Measurements from ENCODE around the gene GSTM4. TPM values are rescaled to one million over a fixed set of nuclear protein-coding genes. Genes with fewer than 3 reads are reported as not detected.

Gene GSTM4
- total and polyA plus RNA-seq, 9 of the 15 experiments (the other 6 are each of a cell fraction or from before 2014, with no cell fraction given) = 18.8 to 53.4 (median 38.8) TPM

- no peak overlapping the region for H3K27ac ChIP-seq (ENCODE audit: extremely low read depth, low read depth, low read length)
- peaks cover 55% of the 10 kb centered on the region for H3K79me2 ChIP-seq (ENCODE audit: control insufficient read depth, insufficient read depth, low read length)
- TF ChIP-seq ERF (CRISPR knock-in tag; IDR thresholded peaks at IDR 0.05) = no peak
- no peak for TF ChIP-seq ZC3H11A (IDR thresholded peaks at IDR 0.05; ENCODE audit: low read depth, low read length)
- TF ChIP-seq POLR2G (IDR thresholded peaks at IDR 0.05; ENCODE audit: low read depth, low read length) = no peak
- TF ChIP-seq, protein P1, sequence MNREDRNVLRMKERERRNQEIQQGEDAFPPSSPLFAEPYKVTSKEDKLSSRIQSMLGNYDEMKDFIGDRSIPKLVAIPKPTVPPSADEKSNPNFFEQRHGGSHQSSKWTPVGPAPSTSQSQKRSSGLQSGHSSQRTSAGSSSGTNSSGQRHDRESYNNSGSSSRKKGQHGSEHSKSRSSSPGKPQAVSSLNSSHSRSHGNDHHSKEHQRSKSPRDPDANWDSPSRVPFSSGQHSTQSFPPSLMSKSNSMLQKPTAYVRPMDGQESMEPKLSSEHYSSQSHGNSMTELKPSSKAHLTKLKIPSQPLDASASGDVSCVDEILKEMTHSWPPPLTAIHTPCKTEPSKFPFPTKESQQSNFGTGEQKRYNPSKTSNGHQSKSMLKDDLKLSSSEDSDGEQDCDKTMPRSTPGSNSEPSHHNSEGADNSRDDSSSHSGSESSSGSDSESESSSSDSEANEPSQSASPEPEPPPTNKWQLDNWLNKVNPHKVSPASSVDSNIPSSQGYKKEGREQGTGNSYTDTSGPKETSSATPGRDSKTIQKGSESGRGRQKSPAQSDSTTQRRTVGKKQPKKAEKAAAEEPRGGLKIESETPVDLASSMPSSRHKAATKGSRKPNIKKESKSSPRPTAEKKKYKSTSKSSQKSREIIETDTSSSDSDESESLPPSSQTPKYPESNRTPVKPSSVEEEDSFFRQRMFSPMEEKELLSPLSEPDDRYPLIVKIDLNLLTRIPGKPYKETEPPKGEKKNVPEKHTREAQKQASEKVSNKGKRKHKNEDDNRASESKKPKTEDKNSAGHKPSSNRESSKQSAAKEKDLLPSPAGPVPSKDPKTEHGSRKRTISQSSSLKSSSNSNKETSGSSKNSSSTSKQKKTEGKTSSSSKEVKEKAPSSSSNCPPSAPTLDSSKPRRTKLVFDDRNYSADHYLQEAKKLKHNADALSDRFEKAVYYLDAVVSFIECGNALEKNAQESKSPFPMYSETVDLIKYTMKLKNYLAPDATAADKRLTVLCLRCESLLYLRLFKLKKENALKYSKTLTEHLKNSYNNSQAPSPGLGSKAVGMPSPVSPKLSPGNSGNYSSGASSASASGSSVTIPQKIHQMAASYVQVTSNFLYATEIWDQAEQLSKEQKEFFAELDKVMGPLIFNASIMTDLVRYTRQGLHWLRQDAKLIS (CRISPR knock-in tag; IDR thresholded peaks at IDR 0.05) = no peak
- TF ChIP-seq HNRNPLL (IDR thresholded peaks at IDR 0.05; ENCODE audit: low read depth, low read length, poor library complexity, severe bottlenecking) = peak; percentile 7
- no peak for TF ChIP-seq NEUROD1 (IDR thresholded peaks at IDR 0.05; ENCODE audit: borderline replicate concordance, low read depth, low read length, partially characterized antibody)
- no peak for TF ChIP-seq FIP1L1 (IDR thresholded peaks at IDR 0.05; ENCODE audit: low read depth, low read length, poor library complexity, severe bottlenecking)
- TF ChIP-seq PURB (CRISPR knock-in tag; IDR thresholded peaks at IDR 0.05; ENCODE audit: low read depth) = no peak
- peak; percentile 67 for TF ChIP-seq TCF3 (CRISPR knock-in tag; IDR thresholded peaks at IDR 0.05)
- TF ChIP-seq, protein P2, sequence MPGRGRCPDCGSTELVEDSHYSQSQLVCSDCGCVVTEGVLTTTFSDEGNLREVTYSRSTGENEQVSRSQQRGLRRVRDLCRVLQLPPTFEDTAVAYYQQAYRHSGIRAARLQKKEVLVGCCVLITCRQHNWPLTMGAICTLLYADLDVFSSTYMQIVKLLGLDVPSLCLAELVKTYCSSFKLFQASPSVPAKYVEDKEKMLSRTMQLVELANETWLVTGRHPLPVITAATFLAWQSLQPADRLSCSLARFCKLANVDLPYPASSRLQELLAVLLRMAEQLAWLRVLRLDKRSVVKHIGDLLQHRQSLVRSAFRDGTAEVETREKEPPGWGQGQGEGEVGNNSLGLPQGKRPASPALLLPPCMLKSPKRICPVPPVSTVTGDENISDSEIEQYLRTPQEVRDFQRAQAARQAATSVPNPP (IDR thresholded peaks at IDR 0.05; ENCODE audit: borderline replicate concordance, insufficient read depth, insufficient read length) = no peak
- no peak for TF ChIP-seq BACH1 (tag; IDR thresholded peaks at IDR 0.05)
- TF ChIP-seq, protein P3, sequence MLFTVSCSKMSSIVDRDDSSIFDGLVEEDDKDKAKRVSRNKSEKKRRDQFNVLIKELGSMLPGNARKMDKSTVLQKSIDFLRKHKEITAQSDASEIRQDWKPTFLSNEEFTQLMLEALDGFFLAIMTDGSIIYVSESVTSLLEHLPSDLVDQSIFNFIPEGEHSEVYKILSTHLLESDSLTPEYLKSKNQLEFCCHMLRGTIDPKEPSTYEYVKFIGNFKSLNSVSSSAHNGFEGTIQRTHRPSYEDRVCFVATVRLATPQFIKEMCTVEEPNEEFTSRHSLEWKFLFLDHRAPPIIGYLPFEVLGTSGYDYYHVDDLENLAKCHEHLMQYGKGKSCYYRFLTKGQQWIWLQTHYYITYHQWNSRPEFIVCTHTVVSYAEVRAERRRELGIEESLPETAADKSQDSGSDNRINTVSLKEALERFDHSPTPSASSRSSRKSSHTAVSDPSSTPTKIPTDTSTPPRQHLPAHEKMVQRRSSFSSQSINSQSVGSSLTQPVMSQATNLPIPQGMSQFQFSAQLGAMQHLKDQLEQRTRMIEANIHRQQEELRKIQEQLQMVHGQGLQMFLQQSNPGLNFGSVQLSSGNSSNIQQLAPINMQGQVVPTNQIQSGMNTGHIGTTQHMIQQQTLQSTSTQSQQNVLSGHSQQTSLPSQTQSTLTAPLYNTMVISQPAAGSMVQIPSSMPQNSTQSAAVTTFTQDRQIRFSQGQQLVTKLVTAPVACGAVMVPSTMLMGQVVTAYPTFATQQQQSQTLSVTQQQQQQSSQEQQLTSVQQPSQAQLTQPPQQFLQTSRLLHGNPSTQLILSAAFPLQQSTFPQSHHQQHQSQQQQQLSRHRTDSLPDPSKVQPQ (CRISPR knock-in tag; IDR thresholded peaks at IDR 0.05; ENCODE audit: borderline replicate concordance) = no peak
- no peak for TF ChIP-seq FOSL1 (tag; conservative IDR thresholded peaks at IDR 0.05)
- TF ChIP-seq RCOR1 (IDR thresholded peaks at IDR 0.05; ENCODE audit: borderline replicate concordance in 1 of 2, low read depth in 2 of 2, low read length in 2 of 2) = no peak
- no TSS peak for BruUV-seq (replicated peaks)
- FAIRE-seq = peak; percentile 49
- ChIA-PET CTCF (ENCODE audit: low intra/inter-chr PET ratio) (no interaction called here), POLR2A (interaction anchor here (1.0 to 1.9 kb wide), 2 partner anchors 13 to 74 kb away, joined by 5 to 6 read pairs; partner anchors contain the start of gene GNAI3)
- H3K4me2 ChIP-seq (ENCODE audit: insufficient read depth, low read length) = peak overlapping the region; percentile 31; the same call in 1 of the 2 replicates
- peaks cover 21% of the 10 kb centered on the region; the same call in 2 of the 3 replicates for H3K36me3 ChIP-seq (ENCODE audit: control insufficient read depth, insufficient read depth, low read length)
- in situ Hi-C loops (cut with MboI) = loop anchor here (5.0 kb wide), 1 partner anchor 76 kb away; the partner anchor contains the start of gene GNAI3
- no peak overlapping the region for H2AFZ ChIP-seq (ENCODE audit: low read depth, low read length)
- DNase-seq (ENCODE audit: extremely low read depth in 1 of 4, low spot score in 3 of 4) = peak in 1 of 4 experiments; percentile 51
- no peaks in the 10 kb centered on the region for H3K9me1 ChIP-seq (ENCODE audit: control insufficient read depth, insufficient read depth, low read length)
- peaks cover 5% of the 10 kb centered on the region; the same call in 1 of the 2 replicates for H4K20me1 ChIP-seq (replicated peaks; ENCODE audit: control insufficient read depth, insufficient read depth, low read length)
- WGBS (ENCODE audit: insufficient coverage, low coverage, missing lambda C conversion rate) = 57% methylated on average over 3 of the region's 3 CpGs
- H3K9me3 ChIP-seq (replicated peaks; ENCODE audit: control insufficient read depth, insufficient read depth, low read depth, low read length) = no peaks in the 10 kb centered on the region
- H3K4me1 ChIP-seq (replicated peaks in 1 of 2; ENCODE audit: control insufficient read depth in 2 of 2, insufficient read depth in 2 of 2, low read length in 2 of 2) = peaks cover 32 to 73% of the 10 kb centered on the region in 2 experiments
- intact Hi-C loops (cut with micrococcal nuclease) = no loop called here
- H3K27me3 ChIP-seq (ENCODE audit: control insufficient read depth in 2 of 2, insufficient read depth in 2 of 2, low read length in 2 of 2) = no peaks in the 10 kb centered on the region
- peak overlapping the region in 1 of 2 experiments; percentile 61; a peak in 1 of 4 replicates for H3K9ac ChIP-seq (ENCODE audit: insufficient read depth in 1 of 2, low read depth in 2 of 2, low read length in 2 of 2)
- ATAC-seq = no peak
- H3K4me3 ChIP-seq = no peak overlapping the region
These were observed 33.0 kb upstream of the GSTM4 start for GRCh38 chr1:109622895-109623294.

Data from K562 (cell line).